HG03045 (cell line): ENCODE results near the gene HTR3C.

Experiments
- ATAC-seq: cut with Tn5 transposase; IDR thresholded peaks from one replicate; pipeline ENCODE4 v1.9.1; 2021; ENCODE audit warnings: mild to moderate bottlenecking, moderate library complexity; ENCODE audit not compliant: unreplicated experiment

Gene HTR3C

GRCh38 chr3:184082465-184082864, 29.6 kb downstream of the HTR3C start:
- no peak for ATAC-seq

- ATAC-seq: no peak
These were observed 32.6 kb downstream of the HTR3C start for GRCh38 chr3:184085389-184085852.

DNA sequence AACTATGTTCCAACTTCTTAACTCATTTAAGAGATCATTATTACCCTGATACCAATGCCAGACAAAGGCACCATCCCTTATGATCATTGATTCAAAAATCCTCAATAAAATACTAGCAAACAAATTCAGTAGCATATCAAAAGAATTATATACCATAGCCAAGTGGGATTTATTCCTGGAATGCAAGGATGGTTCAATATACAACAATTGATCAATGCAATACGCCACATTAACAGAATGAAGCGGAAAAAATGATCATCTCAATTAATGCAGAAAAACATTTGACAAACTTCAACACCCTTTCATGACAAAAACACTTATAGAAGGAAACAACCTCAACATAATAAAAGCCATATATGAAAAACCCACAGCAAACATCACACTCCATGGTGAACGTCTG, 39.4 kb downstream of the HTR3C start:
- ATAC-seq: no peak

DNA sequence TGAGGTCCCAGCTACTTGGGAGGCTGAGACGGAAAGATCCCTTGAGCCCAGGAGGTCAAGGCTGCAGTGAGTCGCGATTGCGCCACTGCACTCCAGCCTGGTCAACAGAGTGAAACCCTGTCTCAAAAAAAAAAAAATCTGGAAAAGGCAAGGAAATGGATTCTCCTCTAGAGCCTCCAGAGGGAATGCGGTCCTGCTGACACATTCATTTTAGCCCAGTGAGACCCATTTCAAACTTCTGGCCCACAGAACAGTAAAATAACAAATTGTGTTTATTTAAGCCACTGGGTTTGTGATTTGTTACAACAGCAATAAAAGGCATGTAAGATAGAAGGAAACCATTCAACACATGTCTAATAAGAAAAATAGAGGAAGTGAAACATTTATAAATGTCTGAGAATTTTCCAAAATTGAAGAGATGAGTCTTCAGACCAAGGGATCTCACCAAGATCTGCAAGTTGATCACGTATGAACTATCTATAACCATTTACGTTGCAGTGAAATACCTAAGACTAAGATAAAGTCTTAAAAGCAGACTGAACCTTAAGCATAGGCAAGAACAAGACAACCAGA, 44.0 kb downstream of the HTR3C start, which contains the start of gene HTR3E:
TSS of gene HTR3E (plus strand) at position 254 of the 573 bp plus-strand sequence. CDS start 466 bp downstream, outside the sequence.
- ATAC-seq: no peak

DNA sequence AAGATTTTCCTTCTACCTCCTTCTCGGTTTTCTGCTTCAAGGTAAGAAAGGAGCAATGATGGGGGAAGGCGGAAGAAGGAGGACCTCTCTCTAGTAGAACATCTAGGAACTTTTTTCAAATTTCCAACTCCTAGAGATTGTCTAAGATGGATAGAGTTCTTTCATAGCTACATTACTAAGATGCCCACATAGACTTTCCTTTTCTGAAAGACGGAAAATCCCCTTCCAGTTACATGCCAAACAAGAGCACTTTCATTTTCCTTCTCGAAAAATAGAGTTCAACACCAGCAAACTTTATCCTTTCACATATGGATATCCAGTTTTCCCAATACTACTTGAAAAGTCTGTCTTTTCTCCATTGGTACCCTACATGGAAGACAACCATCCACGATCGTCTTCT, 44.7 kb downstream of the HTR3C start:
- no peak for ATAC-seq

DNA sequence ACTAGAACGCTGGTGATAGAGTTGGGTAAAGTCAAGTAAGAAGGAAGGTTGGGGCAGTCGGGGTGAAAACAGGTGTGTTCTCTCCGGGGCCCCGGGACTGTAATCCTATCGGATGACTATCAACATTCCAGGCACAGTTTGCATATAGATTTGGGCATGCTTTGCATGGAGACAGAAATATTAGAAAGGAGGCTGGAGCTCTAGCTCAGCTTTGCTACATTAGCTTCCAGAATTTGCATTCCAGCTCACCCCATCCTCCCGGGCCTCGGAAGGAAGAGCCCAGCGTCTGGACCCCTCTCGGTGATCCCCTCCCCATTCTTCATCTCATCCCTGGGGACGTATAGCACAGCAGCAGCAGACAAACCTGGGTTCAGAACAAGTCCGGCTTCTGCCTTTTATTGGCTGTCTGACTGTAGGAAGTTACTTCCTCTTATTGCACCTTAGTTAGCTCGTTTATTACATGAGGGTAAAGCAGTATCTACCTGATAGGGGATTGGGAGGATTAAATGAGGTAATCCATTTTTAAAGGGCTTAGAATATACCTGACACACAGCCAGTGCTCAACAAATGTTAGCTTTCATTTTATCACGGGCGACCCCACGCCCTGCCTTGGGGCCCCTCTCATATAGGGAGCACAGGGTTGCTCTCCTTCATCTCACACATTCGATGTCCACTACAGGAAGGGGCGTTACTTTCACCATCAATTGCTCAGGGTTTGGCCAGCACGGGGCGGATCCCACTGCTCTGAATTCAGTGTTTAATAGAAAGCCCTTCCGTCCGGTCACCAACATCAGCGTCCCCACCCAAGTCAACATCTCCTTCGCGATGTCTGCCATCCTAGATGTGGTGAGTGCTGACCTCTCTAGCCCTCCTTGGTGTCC, 47.2 kb downstream of the HTR3C start:
- ATAC-seq: no peak
